ENCODE results near the gene REV1.

- TF ChIP-seq POLR2A (IDR thresholded peaks at IDR 0.05; ENCODE audit: low read length) (no peak), GATA1 (IDR thresholded peaks at IDR 0.05; ENCODE audit: low read depth, low read length) (no peak)
These were observed 12.8 kb downstream of the REV1 start for GRCh38 chr2:99477054-99477453.
